Measurements from ENCODE around the gene ERMP1. TPM values are rescaled to one million over a fixed set of nuclear protein-coding genes. Genes with fewer than 3 reads are reported as not detected.

ERMP1 gene
- total and polyA plus RNA-seq, 4 donors: 3.1 to 21.5 (median 13.0) TPM

GRCh38 chr9:5842929-5843793 lies 10.2 kb upstream of the ERMP1 start:
- ATAC-seq (ENCODE audit: insufficient read depth, low FRiP score): no peak
- no peak overlapping the region for H3K9ac ChIP-seq (ENCODE audit: insufficient read depth in 1 of 2, low read length in 2 of 2)
- DNase-seq: peak in 2 of 3 donors; percentile 10 to 16
- H3K9me3 ChIP-seq (ENCODE audit: control insufficient read depth in 4 of 4, insufficient read depth in 3 of 4, low read length in 3 of 4): no peaks in the 10 kb centered on the region
- no peak overlapping the region for H3K4me3 ChIP-seq
- H3K36me3 ChIP-seq (ENCODE audit: control insufficient read depth in 4 of 4, insufficient read depth in 4 of 4, low read length in 4 of 4): no peaks in the 10 kb centered on the region
- H3K4me1 ChIP-seq (ENCODE audit: control insufficient read depth in 5 of 5, insufficient read depth in 5 of 5, low read length in 5 of 5): peaks cover 0 to 14% (median 4%) of the 10 kb centered on the region in 5 donors
- 50 to 62% methylated on average over 5 of the region's 5 CpGs for WGBS, 2 donors
- no peak for TF ChIP-seq CTCF (IDR thresholded peaks at IDR 0.05; ENCODE audit: control extremely low read depth, extremely low read depth)
- H3K27ac ChIP-seq (ENCODE audit: low read depth in 1 of 2, low read length in 1 of 2): peak overlapping the region in 1 of 2 donors; percentile 26
- no peaks in the 10 kb centered on the region for H3K27me3 ChIP-seq (ENCODE audit: control insufficient read depth in 3 of 3, insufficient read depth in 3 of 3, low read length in 2 of 3)

GRCh38 chr9:5841771-5842573 lies 9.1 kb upstream of the ERMP1 start:
- 57 to 75% methylated on average over 12 of the region's 12 CpGs for WGBS, 2 donors
- Histone ChIP-seq H3K4me3 (no peak overlapping the region), H3K9me3 (ENCODE audit: control insufficient read depth in 4 of 4, insufficient read depth in 3 of 4, low read length in 3 of 4) (no peaks in the 10 kb centered on the region), H3K27me3 (ENCODE audit: control insufficient read depth in 3 of 3, insufficient read depth in 3 of 3, low read length in 2 of 3) (no peaks in the 10 kb centered on the region), H3K27ac (ENCODE audit: low read depth in 1 of 2, low read length in 1 of 2) (no peak overlapping the region), H3K36me3 (ENCODE audit: control insufficient read depth in 4 of 4, insufficient read depth in 4 of 4, low read length in 4 of 4) (no peaks in the 10 kb centered on the region), H3K9ac (ENCODE audit: insufficient read depth in 1 of 2, low read length in 2 of 2) (no peak overlapping the region), H3K4me1 (ENCODE audit: control insufficient read depth in 5 of 5, insufficient read depth in 5 of 5, low read length in 5 of 5) (peaks cover 0 to 14% (median 4%) of the 10 kb centered on the region in 5 donors)
- DNase-seq: no peak
- TF ChIP-seq CTCF (IDR thresholded peaks at IDR 0.05; ENCODE audit: control extremely low read depth, extremely low read depth): no peak
- ATAC-seq (ENCODE audit: insufficient read depth, low FRiP score): no peak

GRCh38 chr9:5840788-5841187 lies 7.9 kb upstream of the ERMP1 start:
- no peak overlapping the region for H3K4me3 ChIP-seq
- ATAC-seq (ENCODE audit: insufficient read depth, low FRiP score) (no peak), DNase-seq (no peak)
- no peak for TF ChIP-seq CTCF (IDR thresholded peaks at IDR 0.05; ENCODE audit: control extremely low read depth, extremely low read depth)
- no peaks in the 10 kb centered on the region for H3K36me3 ChIP-seq (ENCODE audit: control insufficient read depth in 4 of 4, insufficient read depth in 4 of 4, low read length in 4 of 4)
- no peaks in the 10 kb centered on the region for H3K9me3 ChIP-seq (ENCODE audit: control insufficient read depth in 4 of 4, insufficient read depth in 3 of 4, low read length in 3 of 4)
- 75 to 79% methylated on average over 3 of the region's 3 CpGs for WGBS, 2 donors
- no peaks in the 10 kb centered on the region for H3K27me3 ChIP-seq (ENCODE audit: control insufficient read depth in 3 of 3, insufficient read depth in 3 of 3, low read length in 2 of 3)
- no peak overlapping the region for H3K9ac ChIP-seq (ENCODE audit: insufficient read depth in 1 of 2, low read length in 2 of 2)
- H3K27ac ChIP-seq (ENCODE audit: low read depth in 1 of 2, low read length in 1 of 2): no peak overlapping the region
- peaks cover 0 to 14% (median 4%) of the 10 kb centered on the region in 5 donors for H3K4me1 ChIP-seq (ENCODE audit: control insufficient read depth in 5 of 5, insufficient read depth in 5 of 5, low read length in 5 of 5)
